SK-N-SH (cell line): ENCODE data around the gene ATM. TPM values are rescaled to one million over a fixed set of nuclear protein-coding genes. Genes with fewer than 3 reads are reported as not detected.

Experiments used
- CTCF ChIA-PET: fragments of 300-600, 350-600 bp; formaldehyde crosslinking; extraction: SDS; loops from one replicate; lab custom pipeline; 2021; lab: Yijun Ruan, JAX
- POLR2A ChIA-PET: fragments of 350-600 bp; sonication (Branson Sonifier 250); formaldehyde crosslinking; extraction: SDS; loops from one replicate; lab custom pipeline; 2020; ENCODE audit warnings: antibody characterized with exemption, inconsistent platforms; lab: Yijun Ruan, JAX
- DNase-seq: peaks from one replicate; pipeline ENCODE4 v3.0.0; 2012
- H2AFZ ChIP-seq: fragments of 200-600 bp; sonication (generic); 2 replicates; pipeline ENCODE4 v1.8.1; 2016; ENCODE audit warnings: antibody characterized with exemption, mild to moderate bottlenecking, low read depth
- H3F3A ChIP-seq: fragments of 200-600 bp; sonication (generic); replicated peaks from 2 replicates; pipeline ENCODE3; 2016; ENCODE audit warnings: antibody characterized with exemption, mild to moderate bottlenecking; ENCODE audit not compliant: insufficient read depth
- H3K27ac ChIP-seq, 2 experiments: fragments of 200-500 bp in 1 of 2; fragments of 200-600 bp in 1 of 2; sonication (Bioruptor generic) in 1 of 2; sonication (generic), shearing (Covaris generic) in 1 of 2; 2 replicates each; pipeline versions ENCODE4 v1.5.1 to v1.6.1; 2014 to 2016; ENCODE audit warnings: low read depth in 2 of 2, inconsistent platforms in 1 of 2, low read length in 1 of 2, mild to moderate bottlenecking in 1 of 2, mixed read lengths in 1 of 2
- H3K27me3 ChIP-seq: fragments of 200-600 bp; sonication (generic), shearing (Covaris generic); 2 replicates; pipeline ENCODE4 v1.6.1; 2016; ENCODE audit warnings: mixed run types; ENCODE audit not compliant: insufficient read depth
- H3K36me3 ChIP-seq, 2 experiments: fragments of 200-500 bp in 1 of 2; fragments of 200-600 bp in 1 of 2; sonication (Bioruptor generic) in 1 of 2; sonication (generic) in 1 of 2; replicated peaks in 1 of 2; 2 replicates each; pipeline versions ENCODE3 to v1.5.1; 2014 to 2016; ENCODE audit warnings: low read length in 1 of 2, mild to moderate bottlenecking in 1 of 2; ENCODE audit not compliant: insufficient read depth in 2 of 2, control insufficient read depth in 1 of 2
- H3K4me1 ChIP-seq, 2 experiments: fragments of 200-500 bp in 1 of 2; fragments of 200-600 bp in 1 of 2; sonication (Bioruptor generic) in 1 of 2; sonication (generic), shearing (Covaris generic) in 1 of 2; 2 replicates each; pipeline versions ENCODE4 v1.5.1 to v1.6.1; 2014 to 2016; ENCODE audit warnings: low read depth in 1 of 2, low read length in 1 of 2, mixed run types in 1 of 2; ENCODE audit not compliant: insufficient read depth in 2 of 2, control insufficient read depth in 1 of 2
- H3K4me2 ChIP-seq: fragments of 200-600 bp; sonication (generic), shearing (Covaris generic); 2 replicates; pipeline ENCODE4 v1.6.1; 2017; ENCODE audit warnings: mixed run types
- H3K4me3 ChIP-seq, 2 experiments: fragments of 200-500 bp in 1 of 2; fragments of 200-600 bp in 1 of 2; sonication (Bioruptor generic) in 1 of 2; sonication (generic), shearing (Covaris generic) in 1 of 2; 2 replicates each; pipeline versions ENCODE4 v1.5.1 to v1.8.1; 2014 to 2016; ENCODE audit warnings: low read depth in 2 of 2, inconsistent platforms in 1 of 2, low read length in 1 of 2, mild to moderate bottlenecking in 1 of 2, mixed read lengths in 1 of 2, moderate library complexity in 1 of 2
- H3K79me2 ChIP-seq: fragments of 200-600 bp; sonication (generic); 2 replicates; pipeline ENCODE4 v1.8.1; 2017; ENCODE audit warnings: mild to moderate bottlenecking; ENCODE audit not compliant: insufficient read depth
- H3K9ac ChIP-seq: fragments of 200-600 bp; sonication (generic); 2 replicates; pipeline ENCODE4 v1.6.1; 2017; ENCODE audit warnings: mixed run types
- H3K9me2 ChIP-seq: fragments of 200-600 bp; sonication (generic); 2 replicates; pipeline ENCODE4 v1.6.1; 2017; ENCODE audit warnings: mixed run types
- H3K9me3 ChIP-seq: fragments of 200-600 bp; sonication (generic); 2 replicates; pipeline ENCODE4 v1.6.1; 2017; ENCODE audit warnings: mixed run types, mild to moderate bottlenecking, moderate library complexity
- H4K20me1 ChIP-seq: fragments of 200-600 bp; sonication (generic); 2 replicates; pipeline ENCODE4 v1.6.1; 2017; ENCODE audit warnings: mild to moderate bottlenecking, mixed run types; ENCODE audit not compliant: insufficient read depth
- CHD2 ChIP-seq: fragments of 150-350 bp; IDR thresholded peaks from 2 replicates; pipeline ENCODE4 v1.6.1; 2018; ENCODE audit warnings: low read length; ENCODE audit not compliant: partially characterized antibody
- EP300 ChIP-seq, 2 experiments: IDR thresholded peaks; 2 replicates each; pipeline versions ENCODE4 v1.4.0 to v1.6.1; 2012; ENCODE audit warnings: borderline replicate concordance in 1 of 2, low read depth in 1 of 2, low read length in 1 of 2
- EZH2phosphoT487 ChIP-seq: fragments of 200-600 bp; sonication (generic); IDR thresholded peaks from 2 replicates; pipeline ENCODE4 v1.6.1; 2017; ENCODE audit warnings: low read depth, mixed run types, mild to moderate bottlenecking, antibody characterized with exemption, moderate library complexity, borderline replicate concordance
- FOXM1 ChIP-seq: IDR thresholded peaks from 2 replicates; pipeline ENCODE4 v1.4.0; 2012; ENCODE audit warnings: low read depth, mild to moderate bottlenecking
- GABPA ChIP-seq: IDR thresholded peaks from 2 replicates; pipeline ENCODE4 v1.4.0; 2012; ENCODE audit warnings: low read depth, mild to moderate bottlenecking
- GATA2 ChIP-seq: sonication (generic); formaldehyde crosslinking; IDR thresholded peaks from 2 replicates; pipeline ENCODE4 v1.5.0; 2020; ENCODE audit warnings: mild to moderate bottlenecking, missing genetic modification reagents
- IRF3 ChIP-seq: fragments of 150-350 bp; IDR thresholded peaks from 2 replicates; pipeline ENCODE4 v1.6.1; 2016; ENCODE audit warnings: mild to moderate bottlenecking, low read depth, low read length
- JUND ChIP-seq: IDR thresholded peaks from 2 replicates; pipeline ENCODE4 v1.4.0; 2012
- MAX ChIP-seq: IDR thresholded peaks from 2 replicates; pipeline ENCODE4 v1.4.0; 2012; ENCODE audit warnings: low read depth
- MEF2A ChIP-seq: IDR thresholded peaks from 2 replicates; pipeline ENCODE4 v1.4.0; 2012; ENCODE audit warnings: low read depth, borderline replicate concordance
- MXI1 ChIP-seq: IDR thresholded peaks from 2 replicates; pipeline ENCODE4 v1.6.1; 2012; ENCODE audit warnings: mild to moderate bottlenecking, low read depth, low read length, improper control_type of control experiment
- NFIC ChIP-seq: IDR thresholded peaks from 2 replicates; pipeline ENCODE4 v1.4.0; 2012; ENCODE audit warnings: borderline replicate concordance
- NRF1 ChIP-seq: IDR thresholded peaks from 2 replicates; pipeline ENCODE4 v1.6.1; 2012; ENCODE audit warnings: low read depth, mild to moderate bottlenecking, low read length
- PBX3 ChIP-seq: IDR thresholded peaks from 2 replicates; pipeline ENCODE4; 2012
- POLR2AphosphoS5 ChIP-seq: IDR thresholded peaks from 2 replicates; pipeline ENCODE4 v1.6.1; 2012; ENCODE audit warnings: low read depth, low read length
- RAD21 ChIP-seq: IDR thresholded peaks from 2 replicates; pipeline ENCODE4 v1.6.1; 2012; ENCODE audit warnings: mild to moderate bottlenecking, low read length
- RCOR1 ChIP-seq: fragments of 150-350 bp; IDR thresholded peaks from 2 replicates; pipeline ENCODE4 v1.6.1; 2017; ENCODE audit warnings: antibody characterized with exemption, low read length
- RXRA ChIP-seq: IDR thresholded peaks from 2 replicates; pipeline ENCODE4 v1.4.0; 2012; ENCODE audit warnings: low read depth, mild to moderate bottlenecking, borderline replicate concordance
- SMC3 ChIP-seq: IDR thresholded peaks from 2 replicates; pipeline ENCODE4 v1.6.1; 2012; ENCODE audit warnings: low read depth, low read length, improper control_type of control experiment
- TAF1 ChIP-seq: IDR thresholded peaks from 2 replicates; pipeline ENCODE4 v1.6.1; 2012; ENCODE audit warnings: low read depth, mild to moderate bottlenecking, low read length, moderate library complexity, borderline replicate concordance
- TCF12 ChIP-seq: IDR thresholded peaks from 2 replicates; pipeline ENCODE4 v1.4.0; 2012
- TEAD4 ChIP-seq: IDR thresholded peaks from 2 replicates; pipeline ENCODE4 v1.4.0; 2012; ENCODE audit warnings: mild to moderate bottlenecking, borderline replicate concordance; ENCODE audit not compliant: insufficient read depth
- USF1 ChIP-seq: IDR thresholded peaks from 2 replicates; pipeline ENCODE4 v1.4.0; 2012; ENCODE audit warnings: low read depth, borderline replicate concordance
- USF2 ChIP-seq: fragments of 150-350 bp; IDR thresholded peaks from 2 replicates; pipeline ENCODE4 v1.6.1; 2017; ENCODE audit warnings: antibody characterized with exemption, low read length, low read depth, borderline replicate concordance
- YY1 ChIP-seq: IDR thresholded peaks from 2 replicates; pipeline ENCODE4 v1.4.0; 2012; ENCODE audit warnings: low read depth, mild to moderate bottlenecking
- ZBTB33 ChIP-seq: IDR thresholded peaks from 2 replicates; pipeline ENCODE4 v1.4.0; 2012; ENCODE audit warnings: low read depth, borderline replicate concordance
- WGBS: methylation state at CpG from one replicate; pipeline ENCODE4 v1.1.6; 2017; ENCODE audit warnings: low lambda C conversion rate; 5-methylcytosine and 5-hydroxymethylcytosine counted together
- polyA plus RNA-seq, 3 experiments: library from polyadenylated mRNA; depleted of rRNA; stranded (reverse); fragments of >200 nt; gene quantifications; 2 replicates each; pipeline ENCODE4 v1.2.3, GENCODE V29; 2012

ATM gene
- polyA plus RNA-seq, 1 of the 3 experiments (the other 2 are of a cell fraction): 14.1 TPM

- TF ChIP-seq RCOR1 (peak; percentile 30; the same call in 1 of the 2 replicates), GABPA (peak; percentile 78), EZH2phosphoT487 (no peak), TAF1 (peak; percentile 83), EP300 (IDR thresholded peaks at IDR 0.05; ENCODE audit: borderline replicate concordance in 1 of 2, low read depth in 1 of 2, low read length in 1 of 2) (no peak), TEAD4 (no peak), GATA2 (CRISPR knock-in tag) (no peak), YY1 (peak; percentile 77; the same call in 1 of the 2 replicates), MEF2A (no peak), FOXM1 (no peak), RXRA (no peak), POLR2AphosphoS5 (peak; percentile 91), ZBTB33 (0 out of 2 replicates have a peak, but pooled peaks have one; percentile 32), JUND (no peak), TCF12 (no peak), RAD21 (peak; percentile 59), SMC3 (peak; percentile 23; the same call in 1 of the 2 replicates), CHD2 (peak; percentile 64), MXI1 (peak; percentile 92)
Observed at GRCh38 chr11:108222574-108223347, at the start of gene ATM, which contains the start of gene NPAT (continued).

- no peak overlapping the region for H3K27ac ChIP-seq
- 86% methylated on average over 5 of the region's 5 CpGs for WGBS
- H3K4me1 ChIP-seq: no peaks in the 10 kb centered on the region
- H2AFZ ChIP-seq: no peak overlapping the region
- no peaks in the 10 kb centered on the region for H3K9me2 ChIP-seq
- TF ChIP-seq USF1 (no peak), PBX3 (no peak), MAX (no peak), IRF3 (no peak), MEF2A (no peak), USF2 (no peak), NRF1 (no peak), FOXM1 (no peak), NFIC (no peak), RCOR1 (no peak), EZH2phosphoT487 (no peak), RXRA (no peak), TAF1 (no peak), TCF12 (no peak)
- H3F3A ChIP-seq: no peaks in the 10 kb centered on the region
- no peak overlapping the region for H3K4me2 ChIP-seq
- POLR2A ChIA-PET: no interaction called here
- peaks cover 39 to 42% of the 10 kb centered on the region in 2 experiments for H3K36me3 ChIP-seq
- no peak for DNase-seq
- CTCF ChIA-PET: no interaction called here
- H3K27me3 ChIP-seq: no peaks in the 10 kb centered on the region
- H3K9me3 ChIP-seq: no peaks in the 10 kb centered on the region
- no peaks in the 10 kb centered on the region for H4K20me1 ChIP-seq
- H3K4me3 ChIP-seq: no peak overlapping the region
- H3K79me2 ChIP-seq: no peaks in the 10 kb centered on the region
- H3K9ac ChIP-seq: no peak overlapping the region
Observed at GRCh38 chr11:108177570-108177969, 45.3 kb upstream of the ATM start.
